ENCODE measurements around the gene TTLL8. TPM values are rescaled to one million over a fixed set of nuclear protein-coding genes. Genes with fewer than 3 reads are reported as not detected.

TTLL8 gene
- polyA plus RNA-seq, 3 donors: not detected

GRCh38 chr22:50067244-50067643 is 9.1 kb upstream of the TTLL8 start:
- DNase-seq (ENCODE audit: extremely low read depth in 1 of 11, low read depth in 9 of 11, low spot score in 4 of 11): no peak

- DNase-seq (ENCODE audit: extremely low read depth in 1 of 11, low read depth in 9 of 11, low spot score in 4 of 11): no peak
These were observed 6.4 kb upstream of the TTLL8 start for GRCh38 chr22:50064453-50064852.

GRCh38 chr22:50063589-50064393 is 5.7 kb upstream of the TTLL8 start:
- DNase-seq (ENCODE audit: extremely low read depth in 1 of 11, low read depth in 9 of 11, low spot score in 4 of 11): no peak

GRCh38 chr22:50062509-50063135 is 4.5 kb upstream of the TTLL8 start:
- no peak for DNase-seq (ENCODE audit: extremely low read depth in 1 of 11, low read depth in 9 of 11, low spot score in 4 of 11)

- DNase-seq (ENCODE audit: extremely low read depth in 1 of 11, low read depth in 9 of 11, low spot score in 4 of 11): no peak
These were observed 3.8 kb upstream of the TTLL8 start for GRCh38 chr22:50061824-50062355.

- no peak for DNase-seq (ENCODE audit: extremely low read depth in 1 of 11, low read depth in 9 of 11, low spot score in 4 of 11)
These were observed 3.2 kb upstream of the TTLL8 start for GRCh38 chr22:50061141-50061823.

GRCh38 chr22:50060441-50061140 is 2.5 kb upstream of the TTLL8 start:
- DNase-seq (ENCODE audit: extremely low read depth in 1 of 11, low read depth in 9 of 11, low spot score in 4 of 11): peak in 3 of 11 donors; percentile 41 to 45 (median 42)

GRCh38 chr22:50059881-50060262 is 1.8 kb upstream of the TTLL8 start:
- DNase-seq (ENCODE audit: extremely low read depth in 1 of 11, low read depth in 9 of 11, low spot score in 4 of 11): no peak

GRCh38 chr22:50058906-50059880 is 1.1 kb upstream of the TTLL8 start:
- DNase-seq (ENCODE audit: extremely low read depth in 1 of 11, low read depth in 9 of 11, low spot score in 4 of 11): peak in 5 of 11 donors; percentile 32 to 69 (median 43)

- DNase-seq (ENCODE audit: extremely low read depth in 1 of 11, low read depth in 9 of 11, low spot score in 4 of 11): no peak
These were observed 629 bp downstream of the TTLL8 start for GRCh38 chr22:50057278-50058060.

- no peak for DNase-seq (ENCODE audit: extremely low read depth in 1 of 11, low read depth in 9 of 11, low spot score in 4 of 11)
These were observed 1.7 kb downstream of the TTLL8 start for GRCh38 chr22:50056214-50056972.

GRCh38 chr22:50053861-50054260 is 4.2 kb downstream of the TTLL8 start:
- DNase-seq (ENCODE audit: extremely low read depth in 1 of 11, low read depth in 9 of 11, low spot score in 4 of 11): no peak

- DNase-seq (ENCODE audit: extremely low read depth in 1 of 11, low read depth in 9 of 11, low spot score in 4 of 11): no peak
These were observed 6.2 kb downstream of the TTLL8 start for GRCh38 chr22:50051930-50052329.

- no peak for DNase-seq (ENCODE audit: extremely low read depth in 1 of 11, low read depth in 9 of 11, low spot score in 4 of 11)
These were observed 8.6 kb downstream of the TTLL8 start for GRCh38 chr22:50049299-50050195.

GRCh38 chr22:50048836-50049235 is 9.3 kb downstream of the TTLL8 start:
- DNase-seq (ENCODE audit: extremely low read depth in 1 of 11, low read depth in 9 of 11, low spot score in 4 of 11): no peak
